Astrocyte (in vitro differentiated cells and primary cell): Measurements from ENCODE around the gene EP400. TPM values are rescaled to one million over a fixed set of nuclear protein-coding genes. Genes with fewer than 3 reads are reported as not detected.

Experiments
- DNase-seq: peaks from one replicate; pipeline ENCODE4 v3.0.0-alpha.2; 2010; ENCODE audit warnings: low read depth
- FAIRE-seq: peaks from 2 replicates; lab custom pipeline; 2011; peaks lifted over from hg19 to GRCh38; lab: Jason Lieb, UNC
- H2AFZ ChIP-seq: 2 replicates; pipeline ENCODE4 v1.6.0; 2012; ENCODE audit warnings: low read depth, low read length, inconsistent platforms
- H3K27ac ChIP-seq: 2 replicates; pipeline ENCODE4 v1.5.1; 2011; ENCODE audit warnings: low read depth, low read length, inconsistent platforms
- H3K27me3 ChIP-seq: 2 replicates; pipeline ENCODE4 v1.6.0; 2011; ENCODE audit warnings: low read length, inconsistent platforms; ENCODE audit not compliant: insufficient read depth
- H3K36me3 ChIP-seq: 2 replicates; pipeline ENCODE4 v1.5.1; 2011; ENCODE audit warnings: low read length, inconsistent platforms; ENCODE audit not compliant: insufficient read depth
- H3K4me1 ChIP-seq: 2 replicates; pipeline ENCODE4 v1.5.1; 2011; ENCODE audit warnings: low read length, inconsistent platforms; ENCODE audit not compliant: insufficient read depth
- H3K4me2 ChIP-seq: 2 replicates; pipeline ENCODE4 v1.6.0; 2012; ENCODE audit warnings: low read length, inconsistent platforms
- H3K4me3 ChIP-seq: 2 replicates; pipeline ENCODE4 v1.5.1; 2011; ENCODE audit warnings: low read depth, mild to moderate bottlenecking, low read length, inconsistent platforms; ENCODE audit not compliant: insufficient read depth
- H3K79me2 ChIP-seq: 2 replicates; pipeline ENCODE4 v1.6.0; 2012; ENCODE audit warnings: mild to moderate bottlenecking, low read length, inconsistent platforms; ENCODE audit not compliant: insufficient read depth
- H3K9ac ChIP-seq: 2 replicates; pipeline ENCODE4 v1.6.0; 2012; ENCODE audit warnings: mild to moderate bottlenecking, low read length, inconsistent platforms
- H3K9me3 ChIP-seq: 2 replicates; pipeline ENCODE4 v1.5.1; 2012; ENCODE audit warnings: low read depth, mild to moderate bottlenecking, low read length, inconsistent platforms; ENCODE audit not compliant: insufficient read depth
- H4K20me1 ChIP-seq: 2 replicates; pipeline ENCODE4 v1.6.0; 2012; ENCODE audit warnings: low read length, inconsistent platforms; ENCODE audit not compliant: insufficient read depth
- H3K27ac Mint-ChIP-seq: one replicate; pipeline ENCODE4 v1.8.0; 2021; ENCODE audit warnings: mild to moderate bottlenecking, mixed read lengths; ENCODE audit not compliant: unreplicated experiment
- H3K27me3 Mint-ChIP-seq: one replicate; pipeline ENCODE4 v1.8.0; 2021; ENCODE audit warnings: low read depth, mixed read lengths; ENCODE audit not compliant: unreplicated experiment
- H3K36me3 Mint-ChIP-seq: one replicate; pipeline ENCODE4 v1.8.0; 2021; ENCODE audit warnings: low read depth, mixed read lengths; ENCODE audit not compliant: unreplicated experiment
- H3K4me1 Mint-ChIP-seq: one replicate; pipeline ENCODE4 v1.8.0; 2021; ENCODE audit warnings: low read depth, mixed read lengths; ENCODE audit not compliant: unreplicated experiment
- H3K4me3 Mint-ChIP-seq: one replicate; pipeline ENCODE4 v1.8.0; 2021; ENCODE audit warnings: mild to moderate bottlenecking, moderate library complexity, mixed read lengths; ENCODE audit not compliant: unreplicated experiment
- H3K9me3 Mint-ChIP-seq: one replicate; pipeline ENCODE4 v1.8.0; 2021; ENCODE audit warnings: mild to moderate bottlenecking, mixed read lengths; ENCODE audit not compliant: unreplicated experiment
- CTCF ChIP-seq: IDR thresholded peaks from 2 replicates; pipeline ENCODE4 v1.5.1; 2011; ENCODE audit warnings: low read depth, mild to moderate bottlenecking, inconsistent platforms, low read length, moderate library complexity; ENCODE audit not compliant: insufficient read depth
- EZH2 ChIP-seq: IDR thresholded peaks from 2 replicates; pipeline ENCODE4 v1.6.1; 2012; ENCODE audit warnings: mild to moderate bottlenecking, low read length, inconsistent platforms; ENCODE audit not compliant: insufficient read depth
- total RNA-seq: library from RNA; stranded (reverse); gene quantifications from 2 replicates; pipeline ENCODE4 v1.2.1, GENCODE V29; 2021

The EP400 gene
- total RNA-seq, 1 donor from 2014 or later, result 39.8 TPM

DNA sequence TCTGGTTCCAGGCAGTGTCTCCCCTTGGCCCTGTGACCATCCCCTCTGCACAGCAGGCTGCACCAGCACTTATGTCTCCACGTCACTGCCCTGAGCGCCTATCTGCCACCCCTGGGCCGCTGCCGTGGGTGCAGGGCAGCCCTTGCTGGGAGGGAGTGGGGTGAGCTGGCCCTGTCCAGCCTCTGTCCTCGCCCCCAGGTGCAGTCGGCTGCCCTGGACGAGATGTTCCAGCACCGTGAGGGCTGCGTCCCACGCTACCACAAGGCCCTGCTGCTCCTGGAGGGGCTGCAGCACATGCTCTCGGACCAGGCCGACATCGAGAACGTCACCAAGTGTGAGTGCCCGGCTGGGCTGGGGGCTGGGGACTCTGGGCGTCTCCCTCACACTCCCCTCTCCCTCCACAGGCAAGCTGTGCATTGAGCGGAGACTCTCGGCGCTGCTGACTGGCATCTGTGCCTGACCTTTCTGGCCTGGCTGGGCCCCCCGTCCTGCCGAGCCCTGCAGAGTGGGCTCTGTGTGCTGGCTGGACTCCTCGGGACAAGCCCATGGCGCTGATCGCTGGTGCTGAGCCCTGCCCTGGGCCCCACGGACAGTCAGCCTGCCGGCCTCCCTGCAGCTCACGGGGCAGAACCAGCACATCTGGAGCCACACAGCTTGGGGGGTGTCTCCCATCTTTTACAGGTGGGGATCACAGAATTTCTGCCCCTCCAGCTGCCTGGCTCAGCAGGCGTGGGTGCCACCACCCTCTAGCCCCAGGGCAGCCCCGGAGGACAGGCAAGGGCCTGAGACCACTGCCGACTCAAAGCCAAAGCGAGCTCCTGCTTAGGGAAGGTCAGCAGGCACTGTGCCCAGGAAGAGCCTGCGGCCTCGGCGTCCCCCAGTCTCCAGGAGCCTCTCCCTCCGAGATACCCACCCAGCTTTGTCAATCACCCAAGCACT lies 28.6 kb upstream of the EP400 start:
- H2AFZ ChIP-seq, result no peak overlapping the region
- H3K4me3 Mint-ChIP-seq, result no peak overlapping the region
- H3K36me3 ChIP-seq, result no peaks in the 10 kb centered on the region
- H3K9me3 Mint-ChIP-seq, result peaks cover 2% of the 10 kb centered on the region
- no peaks in the 10 kb centered on the region for H3K27me3 Mint-ChIP-seq
- H3K4me3 ChIP-seq, result no peak overlapping the region
- TF ChIP-seq EZH2 (no peak), CTCF (no peak)
- H3K9me3 ChIP-seq, result no peaks in the 10 kb centered on the region
- no peaks in the 10 kb centered on the region for H3K79me2 ChIP-seq
- H3K4me2 ChIP-seq, result no peak overlapping the region
- H3K36me3 Mint-ChIP-seq, result peaks cover 6% of the 10 kb centered on the region
- H3K4me1 Mint-ChIP-seq, result no peaks in the 10 kb centered on the region
- FAIRE-seq, result no peak
- no peak overlapping the region for H3K27ac ChIP-seq
- DNase-seq, result no peak
- no peaks in the 10 kb centered on the region for H3K27me3 ChIP-seq
- H3K9ac ChIP-seq, result no peak overlapping the region
- H3K4me1 ChIP-seq, result no peaks in the 10 kb centered on the region
- H3K27ac Mint-ChIP-seq, result no peak overlapping the region
- peaks cover 6% of the 10 kb centered on the region for H4K20me1 ChIP-seq

DNA sequence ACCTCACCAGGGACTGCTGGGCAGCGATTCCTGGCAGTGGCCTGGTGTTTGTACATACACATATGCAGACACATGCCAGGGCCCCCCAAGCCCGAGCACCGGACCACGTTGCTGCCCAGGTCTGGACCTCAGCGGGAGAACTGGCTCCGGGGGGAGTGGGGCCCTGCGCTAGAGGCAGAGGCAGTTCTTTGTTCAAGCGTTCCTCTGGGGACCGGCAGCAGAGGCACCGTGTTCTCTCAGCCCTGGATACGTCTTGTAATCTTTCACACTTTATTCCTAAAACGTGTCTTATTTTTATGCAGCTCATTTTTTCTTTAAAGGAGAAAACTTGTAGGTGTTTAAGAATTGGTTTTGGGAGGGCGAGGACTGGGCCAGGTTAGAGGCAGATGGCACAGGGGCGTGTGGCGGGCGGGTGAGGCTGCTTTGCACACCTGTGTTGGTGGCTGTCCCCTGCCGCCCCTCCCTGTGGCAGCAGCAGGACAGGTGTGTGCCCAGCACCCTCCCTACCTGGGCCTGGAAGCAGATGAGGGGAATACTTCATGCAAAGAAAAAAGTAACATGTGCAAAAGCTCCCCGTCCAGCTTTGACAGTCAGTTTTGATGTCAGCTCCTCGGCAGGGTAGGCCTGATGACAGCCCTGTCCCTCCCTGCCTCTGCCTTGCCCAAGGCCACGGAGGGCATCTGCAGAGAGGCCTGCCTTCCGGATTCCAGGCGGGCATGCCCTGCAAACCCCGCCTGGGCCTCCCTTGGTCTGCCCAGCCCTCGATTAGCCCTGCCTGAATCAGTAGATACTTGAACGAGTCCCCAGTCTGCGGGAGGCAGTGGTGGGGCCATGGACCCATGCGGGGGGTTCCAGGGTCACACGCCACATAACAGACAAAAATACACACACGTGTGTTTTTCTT lies 27.6 kb upstream of the EP400 start:
- Histone ChIP-seq H3K27ac (no peak overlapping the region), H4K20me1 (peaks cover 6% of the 10 kb centered on the region), H3K9ac (no peak overlapping the region), H3K36me3 (no peaks in the 10 kb centered on the region), H2AFZ (no peak overlapping the region), H3K4me2 (no peak overlapping the region), H3K9me3 (no peaks in the 10 kb centered on the region), H3K4me3 (no peak overlapping the region), H3K4me1 (no peaks in the 10 kb centered on the region), H3K79me2 (no peaks in the 10 kb centered on the region), H3K27me3 (no peaks in the 10 kb centered on the region)
- H3K4me1 Mint-ChIP-seq, result no peaks in the 10 kb centered on the region
- no peaks in the 10 kb centered on the region for H3K27me3 Mint-ChIP-seq
- TF ChIP-seq EZH2, result no peak
- TF ChIP-seq CTCF, result no peak
- FAIRE-seq (no peak), DNase-seq (no peak)
- H3K9me3 Mint-ChIP-seq, result peaks cover 2% of the 10 kb centered on the region
- peaks cover 6% of the 10 kb centered on the region for H3K36me3 Mint-ChIP-seq
- no peak overlapping the region for H3K4me3 Mint-ChIP-seq
- H3K27ac Mint-ChIP-seq, result peak overlapping the region; percentile 34
